ENCODE results near the gene FRMD3. TPM values are rescaled to one million over a fixed set of nuclear protein-coding genes. Genes with fewer than 3 reads are reported as not detected.

Gene FRMD3
- total RNA-seq, 1 donor from 2014 or later: 0.34 TPM

DNA sequence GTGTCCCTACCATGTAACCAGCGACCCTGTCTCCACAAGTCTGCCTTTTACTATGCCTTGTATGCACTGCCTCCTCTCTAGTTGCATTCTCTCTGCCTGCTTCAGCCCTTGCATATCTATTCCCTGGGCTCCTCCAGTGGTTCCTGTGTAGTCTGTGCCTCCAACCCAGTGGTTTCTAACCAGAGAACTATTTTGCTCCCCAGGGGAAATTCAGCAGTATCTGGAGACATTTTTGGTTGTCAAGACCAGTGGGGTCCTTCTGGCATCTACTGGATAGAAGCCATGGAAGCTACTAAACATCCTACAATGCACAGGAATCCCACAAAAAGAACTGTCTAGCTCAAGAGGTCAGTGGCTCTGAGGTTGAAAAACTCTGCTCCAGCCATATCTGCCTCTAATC is 251.2 kb downstream of the FRMD3 start:
- Mint-ChIP-seq H3K9me3 (no peaks in the 10 kb centered on the region), H3K27ac (no peak overlapping the region), H3K4me1 (ENCODE audit: low read depth) (no peaks in the 10 kb centered on the region), H3K27me3 (ENCODE audit: insufficient read depth) (peaks cover 1% of the 10 kb centered on the region), H3K36me3 (ENCODE audit: low read depth) (no peaks in the 10 kb centered on the region), H3K4me3 (no peak overlapping the region)
- no peak for DNase-seq (ENCODE audit: low spot score)
- intact Hi-C loops (cut with micrococcal nuclease): no loop called here

DNA sequence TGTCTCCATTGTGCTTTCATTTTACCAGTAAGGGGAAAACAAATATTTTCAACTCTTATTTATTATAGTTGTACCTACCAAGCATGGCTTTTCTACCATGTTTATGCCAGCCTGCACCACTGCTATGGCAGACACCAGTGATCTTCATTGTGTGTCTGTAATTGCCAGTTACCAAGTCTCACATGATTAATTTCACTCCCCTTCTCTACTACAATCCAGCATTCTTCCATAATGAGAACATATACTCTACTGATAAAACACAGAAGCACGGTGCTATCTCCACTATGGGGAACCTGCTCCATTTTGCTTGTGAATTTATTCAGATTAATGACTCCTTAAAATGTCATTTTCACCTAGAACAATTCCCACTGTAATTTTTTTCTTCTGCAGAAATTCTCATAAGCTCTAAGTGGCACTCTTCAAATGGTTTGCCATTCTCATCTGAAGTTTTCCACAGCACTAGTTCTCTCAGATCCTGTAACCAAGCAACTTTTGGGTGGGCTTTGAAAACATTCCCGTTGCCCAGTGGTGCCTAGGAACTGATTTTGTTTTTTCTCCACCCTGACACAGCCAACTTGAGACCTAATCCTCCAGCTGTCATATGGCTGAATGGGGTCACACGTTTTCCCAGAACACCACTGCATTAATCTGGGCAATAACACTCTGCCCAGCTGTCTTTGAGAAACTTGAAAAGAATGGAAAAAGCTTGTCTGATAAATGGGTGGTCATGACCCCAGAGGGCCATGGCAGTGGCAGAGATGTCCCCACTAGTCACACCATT is 252.6 kb downstream of the FRMD3 start:
- Mint-ChIP-seq H3K4me3 (no peak overlapping the region), H3K27me3 (ENCODE audit: insufficient read depth) (peaks cover 1% of the 10 kb centered on the region), H3K36me3 (ENCODE audit: low read depth) (no peaks in the 10 kb centered on the region), H3K9me3 (no peaks in the 10 kb centered on the region), H3K4me1 (ENCODE audit: low read depth) (no peaks in the 10 kb centered on the region), H3K27ac (no peak overlapping the region)
- DNase-seq (ENCODE audit: low spot score): no peak
- intact Hi-C loops (cut with micrococcal nuclease): no loop called here

DNA sequence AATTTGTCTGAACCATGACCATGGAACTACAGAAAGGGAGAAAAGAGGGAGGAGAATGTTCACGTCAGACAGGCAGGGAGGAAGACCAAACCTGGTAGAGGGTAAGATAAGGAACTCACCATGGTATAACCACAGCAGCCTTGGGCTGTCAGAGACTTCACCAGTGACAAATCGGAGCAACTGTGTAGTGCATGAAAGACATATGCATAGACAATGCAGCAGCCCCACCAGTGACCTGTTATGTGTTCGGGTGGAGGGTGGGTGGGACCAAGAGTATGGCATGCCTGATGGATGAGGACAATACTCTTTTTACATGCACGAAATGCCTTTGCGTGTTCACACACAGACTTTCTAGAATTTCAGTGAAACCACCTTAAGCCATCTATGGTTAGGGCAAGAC is 253.5 kb downstream of the FRMD3 start:
- intact Hi-C loops (cut with micrococcal nuclease): no loop called here

DNA sequence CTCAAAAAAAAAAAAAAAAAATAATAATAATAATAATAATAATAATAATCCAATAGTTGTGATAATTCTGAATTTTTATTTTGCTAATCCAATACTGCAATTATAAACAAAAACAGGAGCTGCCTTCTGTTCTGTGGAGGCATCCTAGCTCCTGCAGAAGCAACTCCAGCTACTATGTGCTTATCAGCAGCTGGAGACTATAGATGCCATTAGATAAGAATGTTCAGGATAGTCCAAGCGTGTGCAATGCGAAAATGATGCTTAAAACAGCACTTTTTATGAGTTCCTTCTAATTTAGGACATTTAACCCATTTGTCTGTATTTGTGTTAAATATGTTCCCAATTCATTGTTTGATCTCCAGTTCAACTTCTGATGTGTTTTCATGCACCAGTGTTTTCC is 254.7 kb downstream of the FRMD3 start:
- intact Hi-C loops (cut with micrococcal nuclease): no loop called here
- DNase-seq (ENCODE audit: low spot score): no peak
- Mint-ChIP-seq H3K4me3 (no peak overlapping the region), H3K4me1 (ENCODE audit: low read depth) (no peaks in the 10 kb centered on the region), H3K36me3 (ENCODE audit: low read depth) (no peaks in the 10 kb centered on the region), H3K9me3 (no peaks in the 10 kb centered on the region), H3K27me3 (ENCODE audit: insufficient read depth) (peaks cover 1% of the 10 kb centered on the region), H3K27ac (no peak overlapping the region)

More for the DNA sequence above, 253.5 kb downstream of the FRMD3 start:
- no peaks in the 10 kb centered on the region for H3K4me1 Mint-ChIP-seq (ENCODE audit: low read depth)
- no peak overlapping the region for H3K4me3 Mint-ChIP-seq
- H3K27ac Mint-ChIP-seq: no peak overlapping the region
- H3K27me3 Mint-ChIP-seq (ENCODE audit: insufficient read depth): peaks cover 1% of the 10 kb centered on the region
- H3K36me3 Mint-ChIP-seq (ENCODE audit: low read depth): no peaks in the 10 kb centered on the region
- H3K9me3 Mint-ChIP-seq: no peaks in the 10 kb centered on the region
- DNase-seq (ENCODE audit: low spot score): no peak

DNA sequence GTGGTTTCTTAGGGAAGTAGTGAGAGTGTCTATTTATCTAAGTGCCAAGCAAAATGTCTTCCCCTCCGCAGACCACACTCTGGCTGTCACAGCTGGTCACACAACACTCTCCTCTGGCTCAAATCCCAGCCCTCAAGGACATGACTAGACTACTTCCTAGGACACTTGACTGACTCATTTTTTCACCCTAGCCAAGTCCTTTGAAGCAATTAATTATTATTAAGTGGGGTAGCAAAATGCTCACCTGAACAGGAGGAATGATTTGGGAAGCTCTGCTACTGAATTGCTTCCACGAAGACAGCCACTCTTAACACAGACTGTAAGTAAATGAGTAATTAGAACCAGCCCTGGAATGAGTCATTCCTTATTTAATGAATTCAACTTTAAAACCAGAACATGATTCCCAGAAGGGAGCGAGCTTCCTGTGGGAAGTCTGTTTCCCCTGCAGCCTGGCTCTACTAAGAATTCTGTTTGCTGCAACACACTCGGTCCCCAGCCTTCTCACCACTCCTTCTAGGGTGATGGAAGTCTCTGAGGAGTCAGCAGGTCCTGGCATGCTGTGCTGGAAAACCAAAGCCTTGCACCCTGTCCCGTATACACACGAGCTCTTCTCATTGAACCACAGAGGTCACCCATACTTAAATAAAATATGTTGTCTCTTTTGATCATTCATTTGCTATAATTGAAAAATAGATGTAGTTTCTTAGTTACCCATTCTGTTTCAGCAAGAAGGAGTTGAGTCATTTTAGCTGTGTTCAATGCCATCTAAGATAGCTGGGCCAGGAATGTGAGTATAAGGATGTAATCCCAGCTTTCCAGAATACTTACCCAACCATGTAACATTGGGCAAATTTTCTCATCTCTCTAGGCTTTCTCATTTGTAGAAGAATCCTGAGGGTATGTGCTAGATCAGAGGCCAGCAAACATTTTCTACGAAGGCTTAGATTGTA is 256.6 kb downstream of the FRMD3 start:
- DNase-seq (ENCODE audit: low spot score): no peak
- H3K27me3 Mint-ChIP-seq (ENCODE audit: insufficient read depth): peaks cover 1% of the 10 kb centered on the region
- intact Hi-C loops (cut with micrococcal nuclease): no loop called here
- H3K9me3 Mint-ChIP-seq: no peaks in the 10 kb centered on the region
- H3K27ac Mint-ChIP-seq: no peak overlapping the region
- H3K4me1 Mint-ChIP-seq (ENCODE audit: low read depth): no peaks in the 10 kb centered on the region
- no peaks in the 10 kb centered on the region for H3K36me3 Mint-ChIP-seq (ENCODE audit: low read depth)
- H3K4me3 Mint-ChIP-seq: no peak overlapping the region

DNA sequence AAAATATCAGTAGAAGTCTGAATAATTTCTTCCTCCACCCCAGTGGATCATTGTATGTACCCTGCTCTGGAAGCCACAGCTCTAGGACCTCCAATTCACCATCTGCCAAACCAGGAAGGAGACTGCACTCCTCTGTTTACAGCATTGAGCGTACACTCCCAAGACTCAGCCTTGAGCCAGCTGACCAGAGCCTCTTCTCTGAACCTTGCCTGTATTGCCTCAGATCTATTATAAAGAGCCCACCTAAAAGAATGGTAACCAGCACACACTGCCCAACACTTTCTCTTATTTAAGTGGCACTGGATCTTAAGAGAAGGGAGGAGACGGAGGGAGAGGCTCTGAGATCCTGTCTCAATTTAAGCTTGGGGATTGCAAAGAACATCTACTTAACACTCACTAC is 257.4 kb downstream of the FRMD3 start:
- no peak for DNase-seq (ENCODE audit: low spot score)
- Mint-ChIP-seq H3K36me3 (ENCODE audit: low read depth) (no peaks in the 10 kb centered on the region), H3K4me3 (no peak overlapping the region), H3K9me3 (no peaks in the 10 kb centered on the region), H3K27ac (no peak overlapping the region), H3K4me1 (ENCODE audit: low read depth) (no peaks in the 10 kb centered on the region), H3K27me3 (ENCODE audit: insufficient read depth) (peaks cover 1% of the 10 kb centered on the region)
- intact Hi-C loops (cut with micrococcal nuclease): no loop called here

DNA sequence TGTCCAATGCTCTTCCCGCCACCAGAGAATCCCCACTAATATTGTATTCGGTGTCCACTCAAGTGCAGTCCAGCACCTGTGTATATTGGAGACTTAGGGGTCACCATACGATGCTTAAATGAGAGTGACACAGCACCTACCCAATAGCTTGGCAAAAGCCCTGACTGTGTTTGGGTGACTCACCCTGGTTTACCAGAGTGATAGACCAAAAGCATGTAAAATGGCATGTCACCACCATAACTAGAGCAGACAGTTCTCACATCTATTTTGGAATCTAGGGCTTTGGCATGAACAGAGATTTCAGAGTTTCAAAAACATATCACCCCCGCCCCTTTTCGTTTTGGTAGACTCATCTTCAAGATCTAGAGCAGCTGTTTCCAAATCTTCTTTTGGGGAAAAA is 257.9 kb downstream of the FRMD3 start:
- H3K27ac Mint-ChIP-seq: no peak overlapping the region
- intact Hi-C loops (cut with micrococcal nuclease): no loop called here
- no peaks in the 10 kb centered on the region for H3K9me3 Mint-ChIP-seq
- peaks cover 1% of the 10 kb centered on the region for H3K27me3 Mint-ChIP-seq (ENCODE audit: insufficient read depth)
- no peaks in the 10 kb centered on the region for H3K4me1 Mint-ChIP-seq (ENCODE audit: low read depth)
- H3K36me3 Mint-ChIP-seq (ENCODE audit: low read depth): no peaks in the 10 kb centered on the region
- no peak overlapping the region for H3K4me3 Mint-ChIP-seq
- no peak for DNase-seq (ENCODE audit: low spot score)

DNA sequence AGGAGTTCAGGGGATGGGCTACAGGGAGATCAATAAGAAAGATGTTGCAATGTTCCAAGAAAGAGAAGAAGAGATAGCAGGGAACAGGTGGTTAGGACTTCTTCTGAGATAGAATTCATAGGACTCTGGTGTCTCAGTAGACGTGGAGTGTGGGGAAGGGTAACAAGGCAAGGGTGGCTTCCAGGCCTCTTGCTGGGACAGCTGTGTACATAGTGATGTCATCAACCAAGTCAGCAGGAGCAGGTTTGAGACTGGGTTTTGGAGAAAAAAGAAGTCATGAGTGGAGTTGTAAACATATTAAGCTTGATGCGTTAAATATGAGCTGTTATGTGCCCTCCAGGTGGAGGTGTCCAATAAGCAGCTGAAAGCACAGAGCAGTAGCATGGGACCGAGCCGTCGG is 263.4 kb downstream of the FRMD3 start:
- Mint-ChIP-seq H3K4me3 (no peak overlapping the region), H3K4me1 (ENCODE audit: low read depth) (no peaks in the 10 kb centered on the region), H3K9me3 (no peaks in the 10 kb centered on the region), H3K27ac (no peak overlapping the region), H3K27me3 (ENCODE audit: insufficient read depth) (no peaks in the 10 kb centered on the region), H3K36me3 (ENCODE audit: low read depth) (no peaks in the 10 kb centered on the region)
- no peak for DNase-seq (ENCODE audit: low spot score)
- intact Hi-C loops (cut with micrococcal nuclease): no loop called here

DNA sequence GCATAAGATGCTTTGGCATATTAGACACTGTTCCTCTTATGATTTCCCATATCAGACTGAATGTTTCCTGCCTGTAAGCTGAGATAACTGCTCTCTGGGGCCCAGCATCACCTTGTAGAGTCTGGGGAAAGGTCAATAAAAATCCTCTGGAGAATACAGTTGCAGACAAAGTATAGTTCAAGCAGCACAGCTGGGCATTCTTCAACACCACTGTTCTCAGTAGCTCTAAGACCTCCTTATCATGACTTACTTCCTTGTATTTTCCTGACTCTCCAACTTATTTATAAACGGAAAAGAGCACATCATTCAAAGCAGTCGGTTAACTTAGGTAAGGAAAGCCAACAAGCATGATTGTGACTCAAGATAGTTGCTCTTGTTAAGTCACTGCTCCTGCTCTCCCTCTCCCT is 266.5 kb downstream of the FRMD3 start:
- Mint-ChIP-seq H3K4me1 (ENCODE audit: low read depth) (no peaks in the 10 kb centered on the region), H3K27ac (no peak overlapping the region), H3K9me3 (no peaks in the 10 kb centered on the region), H3K36me3 (ENCODE audit: low read depth) (no peaks in the 10 kb centered on the region), H3K4me3 (no peak overlapping the region), H3K27me3 (ENCODE audit: insufficient read depth) (no peaks in the 10 kb centered on the region)
- intact Hi-C loops (cut with micrococcal nuclease): no loop called here
- DNase-seq (ENCODE audit: low spot score): no peak

DNA sequence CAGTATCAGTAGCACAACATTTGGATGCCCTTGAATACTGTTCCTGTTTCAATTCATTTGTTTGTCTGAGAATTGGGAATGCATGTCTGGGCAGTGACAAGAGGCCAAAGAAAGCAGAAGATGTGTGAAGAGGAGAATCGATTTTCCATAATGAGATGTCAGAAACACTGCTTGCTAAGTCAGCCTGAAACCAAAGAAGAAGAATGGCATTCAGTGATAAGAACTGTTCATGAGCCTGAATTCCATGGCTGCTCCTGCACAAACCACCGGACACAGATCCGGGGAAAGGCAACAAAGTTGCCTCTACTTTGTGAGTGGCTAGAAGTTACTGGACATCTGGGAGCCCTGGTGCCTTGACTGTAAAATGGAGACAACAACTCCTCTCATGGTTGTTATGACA is 268.1 kb downstream of the FRMD3 start:
- H3K4me3 Mint-ChIP-seq: no peak overlapping the region
- no peaks in the 10 kb centered on the region for H3K9me3 Mint-ChIP-seq
- DNase-seq (ENCODE audit: low spot score): no peak
- intact Hi-C loops (cut with micrococcal nuclease): no loop called here
- no peak overlapping the region for H3K27ac Mint-ChIP-seq
- no peaks in the 10 kb centered on the region for H3K4me1 Mint-ChIP-seq (ENCODE audit: low read depth)
- no peaks in the 10 kb centered on the region for H3K27me3 Mint-ChIP-seq (ENCODE audit: insufficient read depth)
- no peaks in the 10 kb centered on the region for H3K36me3 Mint-ChIP-seq (ENCODE audit: low read depth)

DNA sequence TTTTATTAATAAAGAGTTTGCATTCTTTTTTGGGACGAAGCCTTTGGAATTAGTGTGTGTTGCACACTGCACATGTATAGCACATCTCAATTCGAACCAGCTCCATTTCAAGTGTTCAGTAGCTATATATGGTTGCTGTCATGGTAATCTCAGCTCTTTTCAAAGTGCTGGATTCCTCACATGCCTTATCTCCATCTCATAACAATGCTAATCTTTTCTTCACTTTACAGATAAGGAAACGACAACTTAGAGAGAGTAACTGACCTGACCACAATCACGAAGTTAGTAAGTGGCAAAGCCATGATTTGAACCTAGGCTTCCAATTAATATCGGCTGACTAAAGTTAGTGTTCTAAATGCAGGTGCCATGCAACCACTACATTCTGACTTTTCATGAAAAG is 270.5 kb downstream of the FRMD3 start:
- Mint-ChIP-seq H3K36me3 (ENCODE audit: low read depth) (no peaks in the 10 kb centered on the region), H3K27ac (no peak overlapping the region), H3K9me3 (no peaks in the 10 kb centered on the region), H3K4me1 (ENCODE audit: low read depth) (no peaks in the 10 kb centered on the region), H3K27me3 (ENCODE audit: insufficient read depth) (no peaks in the 10 kb centered on the region), H3K4me3 (no peak overlapping the region)
- intact Hi-C loops (cut with micrococcal nuclease): no loop called here
- DNase-seq (ENCODE audit: low spot score): no peak

DNA sequence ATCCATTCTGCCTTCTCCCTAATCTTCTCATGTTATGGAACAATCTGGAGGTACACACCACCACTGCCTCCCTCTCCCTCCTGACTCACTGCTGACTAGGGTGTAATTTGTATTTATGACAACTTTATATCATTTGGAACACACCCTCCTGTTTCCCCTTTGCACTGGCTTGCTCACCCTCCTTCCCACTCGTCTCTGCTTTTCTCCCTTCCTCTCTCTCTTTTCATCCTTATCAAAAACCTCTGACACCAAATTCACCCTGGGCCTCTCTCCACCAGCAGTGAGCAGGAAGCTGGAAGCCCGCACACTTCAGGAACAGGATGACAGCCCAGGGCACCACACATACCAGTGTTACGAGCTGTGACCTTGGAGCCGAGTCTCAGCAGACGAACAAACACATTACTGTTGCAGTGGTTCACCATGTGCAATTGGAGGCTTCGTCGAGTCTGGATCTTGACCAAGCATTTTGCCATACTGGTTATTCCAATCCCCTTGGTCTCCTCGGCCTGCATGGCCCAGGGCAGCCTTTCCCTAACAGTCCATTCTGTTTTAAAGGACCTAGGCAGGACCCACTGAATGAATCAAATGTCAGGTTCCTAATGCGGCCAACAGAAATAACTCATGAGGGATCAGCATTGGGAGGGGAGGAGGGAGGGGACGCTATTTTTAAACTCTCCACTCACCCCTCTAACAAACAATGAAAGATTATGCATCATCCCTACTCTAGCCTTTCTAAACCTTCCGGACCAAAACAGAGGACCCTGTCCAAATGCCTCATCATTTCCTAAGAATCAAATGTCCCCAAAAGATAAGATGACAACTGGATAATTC is 271.3 kb downstream of the FRMD3 start:
- Mint-ChIP-seq H3K4me1 (ENCODE audit: low read depth) (no peaks in the 10 kb centered on the region), H3K9me3 (no peaks in the 10 kb centered on the region), H3K27ac (no peak overlapping the region), H3K27me3 (ENCODE audit: insufficient read depth) (no peaks in the 10 kb centered on the region), H3K4me3 (no peak overlapping the region), H3K36me3 (ENCODE audit: low read depth) (no peaks in the 10 kb centered on the region)
- DNase-seq (ENCODE audit: low spot score): no peak
- intact Hi-C loops (cut with micrococcal nuclease): no loop called here

DNA sequence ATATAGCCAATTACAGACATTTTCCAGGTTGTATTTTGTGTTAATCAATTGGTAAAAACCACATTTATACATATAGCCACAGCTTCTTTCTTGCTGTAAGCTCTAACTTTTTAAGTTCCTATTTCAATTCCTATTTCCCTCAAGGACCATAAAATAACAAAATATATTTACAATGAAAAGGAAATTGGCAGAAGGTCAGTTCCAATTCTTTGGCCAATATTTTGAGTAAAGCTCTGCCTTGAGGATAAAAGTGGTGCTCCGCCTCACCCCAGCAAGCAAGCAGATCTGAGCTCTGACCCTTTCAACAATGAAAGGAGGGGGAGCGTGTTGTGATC is 271.9 kb downstream of the FRMD3 start:
- H3K27ac Mint-ChIP-seq: no peak overlapping the region
- no peaks in the 10 kb centered on the region for H3K27me3 Mint-ChIP-seq (ENCODE audit: insufficient read depth)

More for the DNA sequence above, 271.9 kb downstream of the FRMD3 start:
- H3K9me3 Mint-ChIP-seq: no peaks in the 10 kb centered on the region
- no peaks in the 10 kb centered on the region for H3K4me1 Mint-ChIP-seq (ENCODE audit: low read depth)
- no peak for DNase-seq (ENCODE audit: low spot score)
- intact Hi-C loops (cut with micrococcal nuclease): no loop called here
- H3K4me3 Mint-ChIP-seq: no peak overlapping the region
- no peaks in the 10 kb centered on the region for H3K36me3 Mint-ChIP-seq (ENCODE audit: low read depth)
